ENCODE measurements around the gene BATF3.

GRCh38 chr1:212683357-212683722 lies 16.3 kb downstream of the BATF3 start:
- TF ChIP-seq, protein P1, sequence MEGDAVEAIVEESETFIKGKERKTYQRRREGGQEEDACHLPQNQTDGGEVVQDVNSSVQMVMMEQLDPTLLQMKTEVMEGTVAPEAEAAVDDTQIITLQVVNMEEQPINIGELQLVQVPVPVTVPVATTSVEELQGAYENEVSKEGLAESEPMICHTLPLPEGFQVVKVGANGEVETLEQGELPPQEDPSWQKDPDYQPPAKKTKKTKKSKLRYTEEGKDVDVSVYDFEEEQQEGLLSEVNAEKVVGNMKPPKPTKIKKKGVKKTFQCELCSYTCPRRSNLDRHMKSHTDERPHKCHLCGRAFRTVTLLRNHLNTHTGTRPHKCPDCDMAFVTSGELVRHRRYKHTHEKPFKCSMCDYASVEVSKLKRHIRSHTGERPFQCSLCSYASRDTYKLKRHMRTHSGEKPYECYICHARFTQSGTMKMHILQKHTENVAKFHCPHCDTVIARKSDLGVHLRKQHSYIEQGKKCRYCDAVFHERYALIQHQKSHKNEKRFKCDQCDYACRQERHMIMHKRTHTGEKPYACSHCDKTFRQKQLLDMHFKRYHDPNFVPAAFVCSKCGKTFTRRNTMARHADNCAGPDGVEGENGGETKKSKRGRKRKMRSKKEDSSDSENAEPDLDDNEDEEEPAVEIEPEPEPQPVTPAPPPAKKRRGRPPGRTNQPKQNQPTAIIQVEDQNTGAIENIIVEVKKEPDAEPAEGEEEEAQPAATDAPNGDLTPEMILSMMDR (IDR thresholded peaks at IDR 0.05), result no peak
- TF ChIP-seq EZH2 (IDR thresholded peaks at IDR 0.05) (no peak), EZH2phosphoT487 (IDR thresholded peaks at IDR 0.05) (no peak)

All from neural progenitor cell (in vitro differentiated cells).